ENCODE data around the gene APP. TPM values are rescaled to one million over a fixed set of nuclear protein-coding genes. Genes with fewer than 3 reads are reported as not detected.

The APP gene
- total RNA-seq, 2 experiments from 2014 or later: 0.55 TPM; not detected in 1

- Histone ChIP-seq H3K79me2 (ENCODE audit: insufficient read depth, low read depth, low read length) (no peaks in the 10 kb centered on the region), H3K9me2 (ENCODE audit: insufficient read depth, low read length) (no peaks in the 10 kb centered on the region), H3K4me1 (ENCODE audit: insufficient read depth, low read length, poor library complexity, severe bottlenecking) (no peaks in the 10 kb centered on the region), H4K20me1 (ENCODE audit: insufficient read depth, low read length) (no peaks in the 10 kb centered on the region), H3K27ac (ENCODE audit: low read depth, low read length, poor library complexity, severe bottlenecking) (no peak overlapping the region), H3K9me3 (ENCODE audit: low read length) (no peaks in the 10 kb centered on the region), H2AFZ (ENCODE audit: low read length) (no peak overlapping the region), H3K36me3 (ENCODE audit: insufficient read depth, low read length) (no peaks in the 10 kb centered on the region), H3K4me3 (ENCODE audit: low read depth, low read length, poor library complexity, severe bottlenecking) (no peak overlapping the region), H3K4me2 (ENCODE audit: low read length) (no peak overlapping the region)
- DNase-seq (ENCODE audit: low spot score): peak; percentile 21
- TF ChIP-seq CTCF (conservative IDR thresholded peaks at IDR 0.05; ENCODE audit: low read length) (peak; percentile 67), EZH2phosphoT487 (IDR thresholded peaks at IDR 0.05; ENCODE audit: borderline replicate concordance, low read depth, low read length) (no peak)
- CTCF ChIA-PET (ENCODE audit: unreplicated experiment): no interaction called here
- intact Hi-C loops (cut with micrococcal nuclease; ENCODE audit: unreplicated experiment): loop anchor here (1.0 kb wide), 1 partner anchor 120 kb away; no protein-coding TSS in a partner anchor
- POLR2A ChIA-PET: no interaction called here
- BruUV-seq (replicated peaks): no TSS peak
Observed at GRCh38 chr21:26001356-26001755, 169.2 kb downstream of the APP start.

GRCh38 chr21:25999921-26000582, 170.5 kb downstream of the APP start:
- no peak overlapping the region for H3K4me2 ChIP-seq (ENCODE audit: low read length)

More at GRCh38 chr21:25999921-26000582, 170.5 kb downstream of the APP start:
- Histone ChIP-seq H3K4me3 (ENCODE audit: low read depth, low read length, poor library complexity, severe bottlenecking) (no peak overlapping the region), H4K20me1 (ENCODE audit: insufficient read depth, low read length) (no peaks in the 10 kb centered on the region), H3K4me1 (ENCODE audit: insufficient read depth, low read length, poor library complexity, severe bottlenecking) (no peaks in the 10 kb centered on the region), H3K27ac (ENCODE audit: low read depth, low read length, poor library complexity, severe bottlenecking) (no peak overlapping the region), H2AFZ (ENCODE audit: low read length) (no peak overlapping the region), H3K79me2 (ENCODE audit: insufficient read depth, low read depth, low read length) (no peaks in the 10 kb centered on the region), H3K9me2 (ENCODE audit: insufficient read depth, low read length) (no peaks in the 10 kb centered on the region), H3K9me3 (ENCODE audit: low read length) (no peaks in the 10 kb centered on the region), H3K36me3 (ENCODE audit: insufficient read depth, low read length) (no peaks in the 10 kb centered on the region)
- intact Hi-C loops (cut with micrococcal nuclease; ENCODE audit: unreplicated experiment): no loop called here
- CTCF ChIA-PET (ENCODE audit: unreplicated experiment): no interaction called here
- POLR2A ChIA-PET: interaction anchor here (1.2 kb wide), 1 partner anchor 27 kb away, joined by 3 read pairs; no protein-coding TSS in a partner anchor
- no peak for DNase-seq (ENCODE audit: low spot score)
- TF ChIP-seq CTCF (conservative IDR thresholded peaks at IDR 0.05; ENCODE audit: low read length): no peak
- no peak for TF ChIP-seq EZH2phosphoT487 (IDR thresholded peaks at IDR 0.05; ENCODE audit: borderline replicate concordance, low read depth, low read length)
- no TSS peak for BruUV-seq (replicated peaks)
